Measurements from ENCODE around the gene ZNF543.

The ZNF543 gene

DNA sequence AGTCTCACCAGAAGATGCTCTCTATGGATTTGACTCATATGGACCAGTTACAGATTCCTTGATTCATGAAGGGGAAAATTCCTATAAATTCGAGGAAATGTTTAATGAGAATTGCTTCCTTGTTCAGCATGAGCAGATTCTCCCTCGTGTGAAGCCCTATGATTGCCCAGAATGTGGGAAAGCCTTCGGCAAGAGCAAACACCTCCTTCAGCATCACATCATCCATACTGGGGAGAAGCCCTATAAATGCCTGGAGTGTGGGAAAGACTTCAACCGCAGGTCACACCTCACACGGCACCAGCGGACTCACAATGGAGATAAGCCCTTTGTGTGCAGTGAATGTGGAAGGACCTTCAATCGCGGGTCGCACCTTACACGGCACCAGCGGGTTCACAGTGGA lies 29.3 kb upstream of the ZNF543 start:
- Histone ChIP-seq H3K4me3 (ENCODE audit: low read depth in 1 of 2, low read length in 2 of 2) (peak overlapping the region in 1 of 2 donors; percentile 28), H3K9me3 (ENCODE audit: low read length) (peaks cover 46% of the 10 kb centered on the region), H3K4me1 (ENCODE audit: insufficient read depth, low read length) (no peaks in the 10 kb centered on the region), H3K27ac (ENCODE audit: low read depth, low read length) (no peak overlapping the region), H3K27me3 (ENCODE audit: control insufficient read depth in 1 of 2, insufficient read depth in 2 of 2, low read length in 2 of 2) (no peaks in the 10 kb centered on the region), H3K36me3 (ENCODE audit: insufficient read depth, low read length) (peaks cover 73% of the 10 kb centered on the region), H3K9ac (ENCODE audit: low read length) (no peak overlapping the region)

DNA sequence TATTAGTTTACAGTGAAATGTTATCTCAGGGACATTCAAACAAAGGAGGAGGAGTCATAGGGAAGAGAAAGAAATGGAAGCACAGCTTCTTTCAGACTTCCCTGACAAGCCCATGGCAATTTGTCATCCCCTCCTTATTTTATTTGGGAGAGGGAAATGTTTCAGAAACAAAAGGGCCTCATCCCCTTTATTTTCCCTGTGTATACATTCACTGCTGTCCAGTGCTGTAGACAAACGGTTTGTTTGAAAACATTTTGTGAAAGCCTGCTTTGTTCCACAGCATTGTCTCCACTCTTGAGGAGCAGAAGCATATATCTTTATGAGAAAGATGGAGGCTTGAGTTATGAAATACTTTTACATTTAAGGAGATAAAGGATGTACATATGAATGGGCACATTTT lies 27.7 kb upstream of the ZNF543 start:
- H3K9me3 ChIP-seq (ENCODE audit: low read length): peaks cover 41% of the 10 kb centered on the region
- no peaks in the 10 kb centered on the region for H3K27me3 ChIP-seq (ENCODE audit: control insufficient read depth in 1 of 2, insufficient read depth in 2 of 2, low read length in 2 of 2)
- no peak overlapping the region for H3K9ac ChIP-seq (ENCODE audit: low read length)
- peaks cover 62% of the 10 kb centered on the region for H3K36me3 ChIP-seq (ENCODE audit: insufficient read depth, low read length)
- no peak overlapping the region for H3K27ac ChIP-seq (ENCODE audit: low read depth, low read length)
- H3K4me3 ChIP-seq (ENCODE audit: low read depth in 1 of 2, low read length in 2 of 2): no peak overlapping the region
- no peaks in the 10 kb centered on the region for H3K4me1 ChIP-seq (ENCODE audit: insufficient read depth, low read length)

DNA sequence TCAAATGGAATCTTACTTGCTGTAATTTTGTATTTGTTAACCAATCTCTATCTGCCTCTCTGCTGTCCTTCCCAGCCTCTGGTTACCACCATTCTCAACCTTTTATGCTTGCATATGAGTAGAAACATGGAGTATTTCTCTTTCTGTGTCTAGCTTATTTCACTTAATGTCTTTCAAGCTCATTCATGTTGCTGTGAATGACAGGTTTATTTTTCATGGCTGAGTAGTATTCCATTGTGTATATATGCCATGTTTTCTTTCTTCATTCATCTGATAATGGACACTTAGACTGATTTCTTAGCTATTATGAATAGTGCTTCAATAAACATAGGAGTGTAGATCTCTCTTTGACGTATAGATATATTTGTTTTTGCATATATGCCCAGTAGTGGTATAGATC lies 26.6 kb upstream of the ZNF543 start:
- Histone ChIP-seq H3K9me3 (ENCODE audit: low read length) (peaks cover 41% of the 10 kb centered on the region), H3K27me3 (ENCODE audit: control insufficient read depth in 1 of 2, insufficient read depth in 2 of 2, low read length in 2 of 2) (no peaks in the 10 kb centered on the region), H3K4me1 (ENCODE audit: insufficient read depth, low read length) (no peaks in the 10 kb centered on the region), H3K27ac (ENCODE audit: low read depth, low read length) (no peak overlapping the region), H3K4me3 (ENCODE audit: low read depth in 1 of 2, low read length in 2 of 2) (no peak overlapping the region), H3K36me3 (ENCODE audit: insufficient read depth, low read length) (peaks cover 51% of the 10 kb centered on the region), H3K9ac (ENCODE audit: low read length) (no peak overlapping the region)

DNA sequence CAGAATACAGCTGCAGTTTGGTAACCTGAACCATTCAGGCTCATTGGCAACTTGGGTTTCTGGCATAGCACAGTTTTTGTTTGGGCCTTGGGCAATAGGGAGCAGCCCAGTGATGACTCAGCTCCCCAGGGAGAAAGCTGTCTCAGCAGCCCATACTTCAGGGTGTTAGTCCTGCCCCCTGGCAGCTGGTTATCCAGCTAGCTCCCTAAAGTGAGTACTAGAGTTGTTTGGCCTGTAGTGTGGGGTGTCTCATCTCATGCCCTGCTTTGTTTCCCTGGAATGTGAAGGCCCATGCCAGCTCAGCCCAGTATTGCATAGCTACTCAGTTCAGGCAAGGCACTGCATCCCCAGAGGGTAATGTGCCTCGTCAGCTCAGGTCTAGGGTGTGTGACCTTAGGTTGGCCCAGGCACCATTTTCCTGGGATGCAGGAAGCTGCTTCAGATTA lies 18.2 kb upstream of the ZNF543 start:
- Histone ChIP-seq H3K4me1 (ENCODE audit: insufficient read depth, low read length) (no peaks in the 10 kb centered on the region), H3K27ac (ENCODE audit: low read depth, low read length) (no peak overlapping the region), H3K9me3 (ENCODE audit: low read length) (peaks cover 11% of the 10 kb centered on the region), H3K4me3 (ENCODE audit: low read depth in 1 of 2, low read length in 2 of 2) (peak overlapping the region in 1 of 2 donors; percentile 17), H3K36me3 (ENCODE audit: insufficient read depth, low read length) (peaks cover 23% of the 10 kb centered on the region), H3K27me3 (ENCODE audit: control insufficient read depth in 1 of 2, insufficient read depth in 2 of 2, low read length in 2 of 2) (no peaks in the 10 kb centered on the region), H3K9ac (ENCODE audit: low read length) (no peak overlapping the region)

DNA sequence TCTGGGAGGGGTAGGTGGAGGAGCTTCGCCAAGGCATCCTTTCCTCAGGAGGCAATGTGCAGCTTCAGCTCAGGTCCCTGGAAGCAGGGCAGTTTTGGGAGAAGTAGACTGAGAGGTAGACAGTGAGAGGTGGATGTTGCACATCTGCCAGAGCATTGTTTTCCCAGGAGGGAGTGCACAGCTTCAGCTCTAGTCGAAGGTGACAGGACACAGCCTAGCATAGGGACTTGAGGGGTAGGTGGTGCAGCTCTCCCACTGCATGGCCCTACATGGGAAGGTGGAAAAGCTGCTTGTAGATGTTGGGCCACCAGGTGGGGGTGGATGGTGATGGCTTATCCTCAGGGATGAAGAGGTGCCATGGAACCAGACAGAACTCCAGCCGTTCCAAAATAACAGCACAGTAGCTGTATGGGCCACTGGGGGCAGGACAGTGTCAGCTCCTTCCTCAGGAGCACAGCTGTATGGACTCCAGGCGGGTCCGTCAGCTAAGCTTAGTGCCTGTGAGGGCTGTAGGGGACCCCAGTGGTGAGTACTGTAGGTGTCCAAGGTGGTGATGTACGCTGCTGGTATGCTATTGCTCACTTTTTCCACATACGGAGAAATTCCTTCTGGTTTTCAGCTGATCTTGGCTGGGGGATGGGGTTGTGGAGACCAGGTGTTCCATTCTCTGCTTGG lies 17.4 kb upstream of the ZNF543 start:
- Histone ChIP-seq H3K27ac (ENCODE audit: low read depth, low read length) (no peak overlapping the region), H3K4me3 (ENCODE audit: low read depth in 1 of 2, low read length in 2 of 2) (peak overlapping the region in 1 of 2 donors; percentile 17), H3K9me3 (ENCODE audit: low read length) (peaks cover 11% of the 10 kb centered on the region), H3K36me3 (ENCODE audit: insufficient read depth, low read length) (peaks cover 23% of the 10 kb centered on the region), H3K9ac (ENCODE audit: low read length) (no peak overlapping the region), H3K27me3 (ENCODE audit: control insufficient read depth in 1 of 2, insufficient read depth in 2 of 2, low read length in 2 of 2) (no peaks in the 10 kb centered on the region), H3K4me1 (ENCODE audit: insufficient read depth, low read length) (no peaks in the 10 kb centered on the region)

DNA sequence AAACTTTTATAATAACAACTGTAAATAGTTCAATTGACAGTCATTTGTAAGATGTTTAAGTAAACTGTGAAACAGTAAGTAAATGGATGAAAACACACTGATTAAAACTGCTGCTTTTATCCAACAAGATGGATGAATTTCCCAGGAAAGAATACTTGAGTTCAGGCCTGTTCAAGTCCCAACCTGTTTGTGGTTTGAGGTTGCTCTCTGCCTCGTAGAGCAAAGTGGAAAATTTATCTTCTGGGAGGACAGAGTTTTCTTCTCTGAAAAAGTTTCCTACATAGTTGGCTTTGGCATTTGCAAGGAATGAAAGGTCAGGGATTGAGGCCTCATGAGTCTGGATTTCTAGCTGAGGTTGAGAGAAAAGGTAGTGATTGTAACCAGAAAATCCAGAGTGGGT lies 15.2 kb upstream of the ZNF543 start:
- Histone ChIP-seq H3K9ac (ENCODE audit: low read length) (no peak overlapping the region), H3K4me1 (ENCODE audit: insufficient read depth, low read length) (no peaks in the 10 kb centered on the region), H3K27ac (ENCODE audit: low read depth, low read length) (no peak overlapping the region), H3K27me3 (ENCODE audit: control insufficient read depth in 1 of 2, insufficient read depth in 2 of 2, low read length in 2 of 2) (no peaks in the 10 kb centered on the region), H3K9me3 (ENCODE audit: low read length) (peaks cover 11% of the 10 kb centered on the region), H3K4me3 (ENCODE audit: low read depth in 1 of 2, low read length in 2 of 2) (no peak overlapping the region), H3K36me3 (ENCODE audit: insufficient read depth, low read length) (peaks cover 23% of the 10 kb centered on the region)

DNA sequence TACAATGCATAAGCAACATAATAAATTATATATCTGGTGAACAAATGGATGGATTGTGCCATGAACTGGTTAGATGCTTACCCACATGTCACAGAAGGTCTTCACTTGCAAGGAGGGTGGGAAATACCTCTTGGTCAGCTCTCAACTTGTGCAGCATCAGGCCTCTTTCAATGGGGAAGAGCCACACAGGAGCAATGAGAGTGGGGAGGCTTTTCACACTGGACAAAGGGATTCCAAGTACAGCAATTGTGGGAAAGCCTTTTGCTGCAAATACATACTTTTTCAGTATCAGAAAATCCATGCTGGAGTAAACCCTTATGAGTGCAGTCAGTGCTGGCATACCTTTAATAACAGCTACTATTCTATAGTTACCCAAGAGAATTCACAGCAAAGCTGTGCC lies 11.8 kb upstream of the ZNF543 start:
- peaks cover under 1% of the 10 kb centered on the region for H3K9me3 ChIP-seq (ENCODE audit: low read length)
- H3K4me1 ChIP-seq (ENCODE audit: insufficient read depth, low read length): no peaks in the 10 kb centered on the region
- H3K27ac ChIP-seq (ENCODE audit: low read depth, low read length): no peak overlapping the region
- no peak overlapping the region for H3K9ac ChIP-seq (ENCODE audit: low read length)
- H3K27me3 ChIP-seq (ENCODE audit: control insufficient read depth in 1 of 2, insufficient read depth in 2 of 2, low read length in 2 of 2): no peaks in the 10 kb centered on the region
- H3K36me3 ChIP-seq (ENCODE audit: insufficient read depth, low read length): no peaks in the 10 kb centered on the region
- no peak overlapping the region for H3K4me3 ChIP-seq (ENCODE audit: low read depth in 1 of 2, low read length in 2 of 2)

DNA sequence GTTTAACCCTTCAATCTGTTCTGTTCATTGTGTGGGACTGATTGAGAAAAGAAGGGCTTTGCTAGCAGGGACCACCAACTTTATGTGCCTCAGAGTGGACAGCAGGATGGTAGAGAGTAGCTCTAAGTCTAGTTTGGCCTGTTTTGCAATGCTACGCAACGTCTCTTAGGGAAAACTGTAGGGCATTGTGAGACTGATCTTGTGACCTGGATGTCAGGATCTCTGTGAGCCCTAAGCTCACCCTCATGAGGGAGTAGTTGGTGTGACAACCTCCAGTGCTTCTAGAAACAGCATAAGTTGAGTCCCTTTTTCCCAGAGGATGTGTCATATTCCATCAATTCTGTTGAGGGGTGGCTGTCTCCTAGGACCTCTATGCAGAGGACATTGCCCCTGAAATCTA lies 9.5 kb upstream of the ZNF543 start:
- Histone ChIP-seq H3K27me3 (ENCODE audit: control insufficient read depth in 1 of 2, insufficient read depth in 2 of 2, low read length in 2 of 2) (no peaks in the 10 kb centered on the region), H3K36me3 (ENCODE audit: insufficient read depth, low read length) (no peaks in the 10 kb centered on the region), H3K9ac (ENCODE audit: low read length) (no peak overlapping the region), H3K9me3 (ENCODE audit: low read length) (no peaks in the 10 kb centered on the region), H3K4me3 (ENCODE audit: low read depth in 1 of 2, low read length in 2 of 2) (no peak overlapping the region), H3K4me1 (ENCODE audit: insufficient read depth, low read length) (no peaks in the 10 kb centered on the region), H3K27ac (ENCODE audit: low read depth, low read length) (no peak overlapping the region)

DNA sequence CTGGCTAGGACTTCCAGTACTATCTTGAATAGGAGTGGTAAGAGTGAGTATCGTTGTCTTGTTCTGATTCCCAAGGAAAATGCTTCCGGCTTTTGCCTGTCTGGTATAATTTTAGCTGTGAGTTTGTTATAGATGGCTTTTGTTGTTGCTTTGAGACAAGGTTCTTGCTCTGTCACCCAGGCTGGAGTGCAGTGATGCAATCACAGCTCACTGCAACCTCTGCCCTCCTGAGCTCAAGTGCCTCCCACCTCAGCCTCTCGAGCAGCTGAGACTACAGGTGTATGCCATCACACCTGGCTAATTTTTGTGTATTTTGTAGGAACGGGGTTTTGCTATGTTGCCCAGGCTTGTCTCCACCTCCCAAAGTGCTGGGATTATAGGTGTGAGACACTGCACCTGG lies 6.1 kb upstream of the ZNF543 start:
- H3K9me3 ChIP-seq (ENCODE audit: low read length): no peaks in the 10 kb centered on the region
- H3K9ac ChIP-seq (ENCODE audit: low read length): no peak overlapping the region
- H3K27me3 ChIP-seq (ENCODE audit: control insufficient read depth in 1 of 2, insufficient read depth in 2 of 2, low read length in 2 of 2): no peaks in the 10 kb centered on the region
- H3K4me3 ChIP-seq (ENCODE audit: low read depth in 1 of 2, low read length in 2 of 2): no peak overlapping the region
- H3K27ac ChIP-seq (ENCODE audit: low read depth, low read length): no peak overlapping the region
- H3K36me3 ChIP-seq (ENCODE audit: insufficient read depth, low read length): no peaks in the 10 kb centered on the region
- no peaks in the 10 kb centered on the region for H3K4me1 ChIP-seq (ENCODE audit: insufficient read depth, low read length)

DNA sequence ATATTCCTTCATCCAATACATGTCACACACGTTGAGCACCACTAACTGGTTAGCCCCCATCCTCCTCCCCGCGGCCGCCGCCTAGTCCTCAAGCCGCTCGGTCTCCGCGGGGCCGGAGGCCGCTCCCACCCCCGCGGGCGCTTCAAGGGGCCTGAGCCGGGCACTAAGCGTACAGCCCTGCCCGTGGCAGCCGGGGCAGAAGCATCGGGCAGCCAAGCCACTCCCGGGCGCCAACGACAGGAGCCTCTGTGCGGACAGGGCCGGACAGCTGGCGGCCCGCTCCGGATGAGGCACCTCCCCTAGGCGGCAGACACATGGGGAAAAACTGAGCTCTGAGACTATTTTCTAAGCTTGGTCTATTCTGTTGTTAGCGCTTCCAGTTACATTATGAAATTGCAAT lies 2.8 kb upstream of the ZNF543 start:
- Histone ChIP-seq H3K4me1 (ENCODE audit: insufficient read depth, low read length) (peaks cover 12% of the 10 kb centered on the region), H3K27ac (ENCODE audit: low read depth, low read length) (no peak overlapping the region), H3K27me3 (ENCODE audit: control insufficient read depth in 1 of 2, insufficient read depth in 2 of 2, low read length in 2 of 2) (no peaks in the 10 kb centered on the region), H3K9ac (ENCODE audit: low read length) (no peak overlapping the region), H3K4me3 (ENCODE audit: low read depth in 1 of 2, low read length in 2 of 2) (no peak overlapping the region), H3K36me3 (ENCODE audit: insufficient read depth, low read length) (no peaks in the 10 kb centered on the region), H3K9me3 (ENCODE audit: low read length) (no peaks in the 10 kb centered on the region)

DNA sequence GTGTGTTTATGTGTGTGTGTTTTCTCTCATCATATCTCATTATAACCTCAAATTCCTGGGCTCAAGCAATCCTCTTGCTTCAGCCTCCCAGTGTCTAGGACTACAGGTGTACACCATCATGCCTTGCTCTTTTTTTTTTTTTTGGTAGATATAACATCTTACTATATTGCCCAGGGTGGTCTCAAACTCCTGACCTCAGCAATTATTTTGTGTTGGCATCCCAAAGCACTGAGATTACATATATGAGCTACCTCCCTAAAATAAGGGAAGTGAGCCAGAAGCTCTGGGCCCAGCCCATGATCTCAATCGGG lies 448 bp upstream of the ZNF543 start:
- peak overlapping the region; percentile 85 for H3K27ac ChIP-seq (ENCODE audit: low read depth, low read length)
- H3K9ac ChIP-seq (ENCODE audit: low read length): peak overlapping the region; percentile 29
- H3K36me3 ChIP-seq (ENCODE audit: insufficient read depth, low read length): peaks cover 14% of the 10 kb centered on the region
- H3K9me3 ChIP-seq (ENCODE audit: low read length): no peaks in the 10 kb centered on the region
- H3K27me3 ChIP-seq (ENCODE audit: control insufficient read depth in 1 of 2, insufficient read depth in 2 of 2, low read length in 2 of 2): no peaks in the 10 kb centered on the region
- H3K4me1 ChIP-seq (ENCODE audit: insufficient read depth, low read length): peaks cover 12% of the 10 kb centered on the region
- H3K4me3 ChIP-seq (ENCODE audit: low read depth in 1 of 2, low read length in 2 of 2): peak overlapping the region; percentile 76 to 80

DNA sequence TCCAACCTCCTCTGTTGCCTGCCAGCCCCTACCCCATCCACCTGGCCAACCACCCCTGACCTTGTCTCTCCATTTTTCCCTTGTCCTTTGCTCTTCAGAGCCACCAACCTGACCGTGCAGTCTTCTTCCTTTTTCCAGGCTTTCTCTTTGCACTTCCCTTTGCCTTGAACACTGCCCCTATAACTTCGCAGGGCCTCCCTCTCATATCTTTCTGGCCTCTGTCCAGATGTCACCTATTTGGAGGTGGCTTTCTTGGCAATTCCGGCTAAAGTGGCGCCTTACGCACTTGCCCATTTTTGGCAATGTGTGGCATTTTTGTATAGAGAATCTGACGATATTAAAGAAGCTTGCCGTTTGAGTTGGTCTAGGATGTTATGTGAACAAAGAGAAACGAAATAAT lies 844 bp downstream of the ZNF543 start:
- no peaks in the 10 kb centered on the region for H3K27me3 ChIP-seq (ENCODE audit: control insufficient read depth in 1 of 2, insufficient read depth in 2 of 2, low read length in 2 of 2)
- peak overlapping the region; percentile 76 to 80 for H3K4me3 ChIP-seq (ENCODE audit: low read depth in 1 of 2, low read length in 2 of 2)
- peak overlapping the region; percentile 82 for H3K9ac ChIP-seq (ENCODE audit: low read length)
- peaks cover 27% of the 10 kb centered on the region for H3K36me3 ChIP-seq (ENCODE audit: insufficient read depth, low read length)
- H3K9me3 ChIP-seq (ENCODE audit: low read length): no peaks in the 10 kb centered on the region
- no peak overlapping the region for H3K27ac ChIP-seq (ENCODE audit: low read depth, low read length)
- H3K4me1 ChIP-seq (ENCODE audit: insufficient read depth, low read length): peaks cover 12% of the 10 kb centered on the region

Data from muscle layer of colon (tissue), 2 donors.